ENCODE data around the gene KIF11.
"Not testable (repeated sequence)": the region's sequence is repeated elsewhere in the genome, so short reads cannot be mapped to it uniquely, and the experiment has no call there.

KIF11 gene
- 12.9 to 90.7 (median 37.5) reads per million in 18 experiments for total RNA-seq

- peak; percentile 99 for DNase-seq
These were observed at the start of gene KIF11 for GRCh38 chr10:92592761-92593618. KIF11 (plus strand) TSS chr10:92593130; CDS start chr10:92593376, 246 bp downstream.

- peak; percentile 79 to 80 for DNase-seq
These were observed 48.6 kb upstream of the KIF11 start for GRCh38 chr10:92544296-92544695.

GRCh38 chr10:92545556-92545955 is 47.4 kb upstream of the KIF11 start:
- DNase-seq: no peak

- DNase-seq: no peak
These were observed 45.3 kb upstream of the KIF11 start for GRCh38 chr10:92547676-92548075.

GRCh38 chr10:92550924-92551323 is 42.0 kb upstream of the KIF11 start:
- no peak for DNase-seq

GRCh38 chr10:92552310-92552709 is 40.6 kb upstream of the KIF11 start:
- no peak for DNase-seq

- no peak for DNase-seq
These were observed 39.0 kb upstream of the KIF11 start for GRCh38 chr10:92553959-92554358.

GRCh38 chr10:92559046-92559445 is 33.9 kb upstream of the KIF11 start:
- no peak for DNase-seq

GRCh38 chr10:92562424-92562823 is 30.5 kb upstream of the KIF11 start:
- no peak for DNase-seq

- peak; percentile 32 to 45 for DNase-seq
These were observed 24.9 kb upstream of the KIF11 start for GRCh38 chr10:92567952-92568600.

GRCh38 chr10:92569071-92569470 is 23.9 kb upstream of the KIF11 start:
- no peak for DNase-seq

GRCh38 chr10:92569663-92570062 is 23.3 kb upstream of the KIF11 start:
- not testable (repeated sequence) for DNase-seq

- no peak for DNase-seq
These were observed 21.3 kb upstream of the KIF11 start for GRCh38 chr10:92571649-92572048.

- DNase-seq: no peak
These were observed 20.4 kb upstream of the KIF11 start for GRCh38 chr10:92572362-92573090.

GRCh38 chr10:92573091-92573797 is 19.7 kb upstream of the KIF11 start:
- DNase-seq: peak; percentile 24 to 42

- DNase-seq: peak; percentile 87 to 90
These were observed 19.0 kb upstream of the KIF11 start, which contains the start of gene IDE for GRCh38 chr10:92573798-92574547. IDE (minus strand) TSS chr10:92574093; CDS start chr10:92574019, 74 bp downstream.

GRCh38 chr10:92574548-92575261 is 18.2 kb upstream of the KIF11 start:
- peak; percentile 69 to 83 for DNase-seq

- peak; percentile 73 to 83 for DNase-seq
These were observed 17.0 kb upstream of the KIF11 start for GRCh38 chr10:92575961-92576360.

GRCh38 chr10:92582347-92582746 is 10.6 kb upstream of the KIF11 start:
- DNase-seq: not testable (repeated sequence)

- peak; percentile 12 to 48 for DNase-seq
These were observed 2.0 kb upstream of the KIF11 start for GRCh38 chr10:92590623-92591549.
